ENCODE results near the gene RPTOR. TPM values are rescaled to one million over a fixed set of nuclear protein-coding genes. Genes with fewer than 3 reads are reported as not detected.

The RPTOR gene
- total RNA-seq, 2 experiments from 2014 or later: 48.1 to 87.8 TPM

DNA sequence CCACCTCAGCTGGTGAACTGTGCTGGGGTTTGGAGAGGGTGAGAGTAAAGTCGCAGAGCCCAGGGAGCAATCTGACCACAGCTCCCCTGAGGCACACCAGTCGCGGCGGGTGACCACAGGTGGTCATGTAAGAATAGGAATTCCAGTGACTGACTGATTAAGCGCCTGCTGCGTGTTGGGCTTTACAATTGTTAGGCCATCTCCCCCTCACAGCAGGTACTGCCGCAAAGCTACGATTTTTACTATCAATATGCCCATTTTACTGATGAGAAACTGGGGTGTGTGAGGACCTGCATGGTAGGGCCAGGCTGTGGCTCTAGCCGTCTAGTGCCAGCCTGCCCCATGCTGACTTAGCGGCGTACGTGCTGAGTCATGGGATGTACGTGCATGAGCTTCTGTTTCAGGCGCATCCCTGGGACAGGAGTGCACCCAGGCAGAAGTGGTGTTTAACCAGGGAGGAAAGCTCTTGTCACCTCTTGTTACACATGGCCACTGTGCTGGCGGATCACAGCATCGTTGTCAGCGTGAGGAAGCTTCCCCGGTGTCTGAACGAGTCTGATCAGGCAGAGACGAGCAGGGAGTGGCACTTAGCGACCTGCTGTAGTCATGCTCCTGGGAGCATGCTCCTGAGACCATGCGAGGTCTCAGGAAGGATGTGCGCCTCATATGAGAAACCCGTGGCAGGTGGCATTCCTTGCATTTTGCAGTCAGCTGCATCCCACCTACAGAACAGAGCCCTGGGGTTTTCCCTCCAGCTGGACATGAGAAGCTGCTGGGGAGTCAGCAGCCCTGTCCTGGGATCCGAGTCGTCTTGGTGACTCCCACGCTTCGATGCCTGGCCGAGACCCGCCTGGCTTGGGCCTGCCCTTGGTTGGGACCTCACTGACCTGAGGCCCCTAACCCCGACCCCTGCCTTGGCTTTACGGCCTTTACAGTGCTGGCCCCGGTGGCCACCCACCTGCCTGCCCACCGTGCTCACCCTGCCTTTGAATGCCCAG, 283.3 kb downstream of the RPTOR start:
- H3K9me3 ChIP-seq (ENCODE audit: low read length): no peaks in the 10 kb centered on the region
- no TSS peak for BruUV-seq (replicated peaks)
- TF ChIP-seq, protein P1, sequence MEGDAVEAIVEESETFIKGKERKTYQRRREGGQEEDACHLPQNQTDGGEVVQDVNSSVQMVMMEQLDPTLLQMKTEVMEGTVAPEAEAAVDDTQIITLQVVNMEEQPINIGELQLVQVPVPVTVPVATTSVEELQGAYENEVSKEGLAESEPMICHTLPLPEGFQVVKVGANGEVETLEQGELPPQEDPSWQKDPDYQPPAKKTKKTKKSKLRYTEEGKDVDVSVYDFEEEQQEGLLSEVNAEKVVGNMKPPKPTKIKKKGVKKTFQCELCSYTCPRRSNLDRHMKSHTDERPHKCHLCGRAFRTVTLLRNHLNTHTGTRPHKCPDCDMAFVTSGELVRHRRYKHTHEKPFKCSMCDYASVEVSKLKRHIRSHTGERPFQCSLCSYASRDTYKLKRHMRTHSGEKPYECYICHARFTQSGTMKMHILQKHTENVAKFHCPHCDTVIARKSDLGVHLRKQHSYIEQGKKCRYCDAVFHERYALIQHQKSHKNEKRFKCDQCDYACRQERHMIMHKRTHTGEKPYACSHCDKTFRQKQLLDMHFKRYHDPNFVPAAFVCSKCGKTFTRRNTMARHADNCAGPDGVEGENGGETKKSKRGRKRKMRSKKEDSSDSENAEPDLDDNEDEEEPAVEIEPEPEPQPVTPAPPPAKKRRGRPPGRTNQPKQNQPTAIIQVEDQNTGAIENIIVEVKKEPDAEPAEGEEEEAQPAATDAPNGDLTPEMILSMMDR (conservative IDR thresholded peaks at IDR 0.05; ENCODE audit: low read length): no peak
- no peak for TF ChIP-seq EZH2phosphoT487 (IDR thresholded peaks at IDR 0.05; ENCODE audit: borderline replicate concordance, low read depth, low read length)
- H3K4me1 ChIP-seq (ENCODE audit: insufficient read depth, low read length, poor library complexity, severe bottlenecking): peaks cover 20% of the 10 kb centered on the region
- H3K9me2 ChIP-seq (ENCODE audit: insufficient read depth, low read length): no peaks in the 10 kb centered on the region
- POLR2A ChIA-PET: no interaction called here
- H3K36me3 ChIP-seq (ENCODE audit: insufficient read depth, low read length): peaks cover 33% of the 10 kb centered on the region
- no peak overlapping the region for H3K4me2 ChIP-seq (ENCODE audit: low read length)
- CTCF ChIA-PET (ENCODE audit: unreplicated experiment): no interaction called here
- H4K20me1 ChIP-seq (ENCODE audit: insufficient read depth, low read length): no peaks in the 10 kb centered on the region
- no peaks in the 10 kb centered on the region for H3K79me2 ChIP-seq (ENCODE audit: insufficient read depth, low read depth, low read length)
- H3K4me3 ChIP-seq (ENCODE audit: low read depth, low read length, poor library complexity, severe bottlenecking): no peak overlapping the region
- intact Hi-C loops (cut with micrococcal nuclease; ENCODE audit: unreplicated experiment): no loop called here
- H3K27ac ChIP-seq (ENCODE audit: low read depth, low read length, poor library complexity, severe bottlenecking): no peak overlapping the region
- DNase-seq (ENCODE audit: low spot score): peak; percentile 39
- H2AFZ ChIP-seq (ENCODE audit: low read length): no peak overlapping the region

DNA sequence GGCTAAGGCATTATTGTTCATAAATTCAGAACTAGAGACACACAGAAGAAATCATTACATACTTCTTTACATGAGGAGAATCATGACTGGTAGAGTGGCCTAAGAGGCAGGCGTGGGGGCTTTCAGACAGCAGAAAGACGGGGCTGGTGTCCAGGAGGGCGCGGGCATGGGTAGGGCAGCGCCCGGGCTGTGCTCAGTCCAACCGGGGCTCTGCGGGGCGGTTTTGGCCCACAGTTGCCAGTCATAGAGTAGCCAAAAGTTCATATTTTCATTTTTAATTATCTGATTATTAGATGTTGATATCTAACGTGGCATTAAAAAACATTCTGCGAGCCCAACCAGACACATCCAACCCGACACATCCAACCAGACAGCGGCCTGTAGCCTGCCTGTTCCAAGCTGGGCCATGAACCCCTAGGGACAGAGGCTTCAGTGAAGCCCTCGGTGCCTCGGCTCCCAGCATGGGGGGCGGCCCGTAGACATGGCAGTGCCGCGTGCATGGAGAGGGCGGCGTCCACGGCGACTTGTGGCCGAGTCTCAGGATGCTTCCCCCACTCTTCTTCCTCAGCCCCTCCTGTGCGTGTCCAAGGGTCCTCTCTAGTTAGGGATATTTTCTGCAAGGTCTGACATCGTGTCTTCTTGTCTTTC, 284.7 kb downstream of the RPTOR start:
- Histone ChIP-seq H3K27ac (ENCODE audit: low read depth, low read length, poor library complexity, severe bottlenecking) (no peak overlapping the region), H4K20me1 (ENCODE audit: insufficient read depth, low read length) (no peaks in the 10 kb centered on the region), H2AFZ (ENCODE audit: low read length) (no peak overlapping the region), H3K79me2 (ENCODE audit: insufficient read depth, low read depth, low read length) (no peaks in the 10 kb centered on the region), H3K36me3 (ENCODE audit: insufficient read depth, low read length) (peaks cover 23% of the 10 kb centered on the region), H3K4me1 (ENCODE audit: insufficient read depth, low read length, poor library complexity, severe bottlenecking) (peaks cover 26% of the 10 kb centered on the region), H3K4me2 (ENCODE audit: low read length) (no peak overlapping the region), H3K9me2 (ENCODE audit: insufficient read depth, low read length) (no peaks in the 10 kb centered on the region), H3K9me3 (ENCODE audit: low read length) (no peaks in the 10 kb centered on the region), H3K4me3 (ENCODE audit: low read depth, low read length, poor library complexity, severe bottlenecking) (no peak overlapping the region)
- intact Hi-C loops (cut with micrococcal nuclease; ENCODE audit: unreplicated experiment): no loop called here
- CTCF ChIA-PET (ENCODE audit: unreplicated experiment): no interaction called here
- POLR2A ChIA-PET: no interaction called here
- no peak for TF ChIP-seq EZH2phosphoT487 (IDR thresholded peaks at IDR 0.05; ENCODE audit: borderline replicate concordance, low read depth, low read length)
- TF ChIP-seq, protein P1 (conservative IDR thresholded peaks at IDR 0.05; ENCODE audit: low read length): no peak
- no peak for DNase-seq (ENCODE audit: low spot score)
- no TSS peak for BruUV-seq (replicated peaks)

Measured in OCI-LY7 (cell line).